Muscle of leg (tissue), 11 donors: ENCODE data around the gene RBM33. TPM values are rescaled to one million over a fixed set of nuclear protein-coding genes. Genes with fewer than 3 reads are reported as not detected.

Experiments
- DNase-seq: peaks from one replicate; pipeline ENCODE4 v3.0.0; 2013
- H3K27ac ChIP-seq: one replicate; pipeline ENCODE4 v1.5.1; 2013; ENCODE audit warnings: mild to moderate bottlenecking, low read length, control low read depth
- H3K27me3 ChIP-seq: one replicate; pipeline ENCODE4 v1.6.1; 2013; ENCODE audit warnings: low read length; ENCODE audit not compliant: control insufficient read depth, insufficient read depth
- H3K36me3 ChIP-seq: one replicate; pipeline ENCODE4 v1.6.1; 2013; ENCODE audit warnings: low read length; ENCODE audit not compliant: control insufficient read depth, insufficient read depth
- H3K4me1 ChIP-seq: one replicate; pipeline ENCODE4 v1.6.1; 2013; ENCODE audit warnings: low read length; ENCODE audit not compliant: control insufficient read depth, insufficient read depth
- H3K4me3 ChIP-seq: one replicate; pipeline ENCODE4 v1.5.1; 2013; ENCODE audit warnings: low read length, control low read depth
- H3K9me3 ChIP-seq: replicated peaks from 2 replicates; pipeline ENCODE4 v1.6.1; 2013; ENCODE audit warnings: low read depth, low read length; ENCODE audit not compliant: control insufficient read depth
- WGBS: methylation state at CpG from one replicate; pipeline ENCODE4 v1.1.5; 2013; ENCODE audit warnings: missing lambda C conversion rate; ENCODE audit not compliant: insufficient coverage; 5-methylcytosine and 5-hydroxymethylcytosine counted together
- polyA plus RNA-seq, 8 donors: library from polyadenylated mRNA; unstranded; fragments of 120-200 nt; gene quantifications; one replicate each; pipeline versions ENCODE4 v1.2.1 to v1.2.3, GENCODE V29; 2013; ENCODE audit warnings: inconsistent platforms in 1 of 8, low replicate concordance in 1 of 8; ENCODE audit not compliant: insufficient read length in 8 of 8, insufficient read depth in 1 of 8
- total RNA-seq: library from RNA; stranded (reverse); fragments of 120-200 nt; gene quantifications from one replicate; pipeline ENCODE4 v1.2.4, GENCODE V29; 2013

RBM33 gene
- total and polyA plus RNA-seq, 9 donors = 18.3 to 46.2 (median 25.6) TPM

DNA sequence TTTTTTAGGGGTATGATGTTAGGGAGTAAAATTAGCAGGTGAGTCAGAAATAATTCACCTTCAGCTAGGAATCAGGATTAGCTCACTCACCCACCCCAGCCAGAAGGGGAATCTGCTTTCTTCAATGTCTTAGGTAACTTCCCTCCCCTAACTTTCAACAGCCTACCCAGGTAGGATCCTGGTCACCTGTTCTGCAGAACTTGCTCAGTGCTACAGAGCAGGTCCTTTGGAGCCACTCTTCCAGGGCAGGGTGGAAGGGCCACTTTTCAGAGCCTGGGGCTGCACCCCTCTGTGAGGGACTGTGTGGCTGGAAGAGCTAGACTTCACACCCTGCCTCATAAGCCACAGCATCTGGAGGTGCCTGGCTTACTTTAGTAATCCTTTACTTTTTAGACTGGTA lies 109.7 kb downstream of the RBM33 start:
- no peaks in the 10 kb centered on the region for H3K9me3 ChIP-seq
- DNase-seq = no peak
- H3K4me1 ChIP-seq = peaks cover 10% of the 10 kb centered on the region
- H3K4me3 ChIP-seq = no peak overlapping the region
- peaks cover 4% of the 10 kb centered on the region for H3K36me3 ChIP-seq
- H3K27me3 ChIP-seq = no peaks in the 10 kb centered on the region
- H3K27ac ChIP-seq = no peak overlapping the region

DNA sequence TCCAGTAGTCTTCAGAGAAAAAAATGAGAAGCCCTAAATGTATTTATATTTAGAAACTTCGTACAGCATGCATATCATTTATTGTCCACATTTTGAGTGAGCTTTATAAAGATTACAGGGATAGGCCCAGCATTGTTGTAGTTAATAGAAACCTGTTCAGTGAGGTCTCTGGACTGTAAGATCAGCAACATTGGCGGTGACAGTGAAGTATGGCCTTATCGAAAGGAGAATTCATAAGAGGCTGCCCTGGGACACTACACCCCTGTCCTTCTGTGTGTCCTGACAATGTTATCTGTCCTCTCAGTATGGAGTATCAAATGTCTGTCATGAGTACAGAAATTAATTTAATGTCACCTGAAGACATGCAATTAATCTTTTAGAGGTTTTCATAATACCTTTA lies 110.6 kb downstream of the RBM33 start:
- Histone ChIP-seq H3K4me3 (no peak overlapping the region), H3K36me3 (peaks cover 7% of the 10 kb centered on the region), H3K4me1 (peaks cover 10% of the 10 kb centered on the region), H3K27ac (no peak overlapping the region), H3K9me3 (no peaks in the 10 kb centered on the region), H3K27me3 (no peaks in the 10 kb centered on the region)
- no CpG with 5 or more reads among the region's 3 CpGs for WGBS
- DNase-seq = no peak

GRCh38 chr7:155756322-155756721 lies 111.9 kb downstream of the RBM33 start:
- 88% methylated on average over 9 of the region's 9 CpGs for WGBS
- H3K4me1 ChIP-seq = peaks cover 10% of the 10 kb centered on the region
- peaks cover 11% of the 10 kb centered on the region for H3K36me3 ChIP-seq
- no peak overlapping the region for H3K4me3 ChIP-seq
- H3K27ac ChIP-seq = no peak overlapping the region
- DNase-seq = peak; percentile 55
- H3K9me3 ChIP-seq = no peaks in the 10 kb centered on the region
- no peaks in the 10 kb centered on the region for H3K27me3 ChIP-seq

- peaks cover 8% of the 10 kb centered on the region for H3K36me3 ChIP-seq
- 100% methylated on average over 2 of the region's 10 CpGs for WGBS
- no peaks in the 10 kb centered on the region for H3K27me3 ChIP-seq
- no peak overlapping the region for H3K4me3 ChIP-seq
- DNase-seq = no peak
- no peak overlapping the region for H3K27ac ChIP-seq
- peaks cover 23% of the 10 kb centered on the region for H3K4me1 ChIP-seq
- no peaks in the 10 kb centered on the region for H3K9me3 ChIP-seq
These were observed 113.9 kb downstream of the RBM33 start for GRCh38 chr7:155758348-155758747.

DNA sequence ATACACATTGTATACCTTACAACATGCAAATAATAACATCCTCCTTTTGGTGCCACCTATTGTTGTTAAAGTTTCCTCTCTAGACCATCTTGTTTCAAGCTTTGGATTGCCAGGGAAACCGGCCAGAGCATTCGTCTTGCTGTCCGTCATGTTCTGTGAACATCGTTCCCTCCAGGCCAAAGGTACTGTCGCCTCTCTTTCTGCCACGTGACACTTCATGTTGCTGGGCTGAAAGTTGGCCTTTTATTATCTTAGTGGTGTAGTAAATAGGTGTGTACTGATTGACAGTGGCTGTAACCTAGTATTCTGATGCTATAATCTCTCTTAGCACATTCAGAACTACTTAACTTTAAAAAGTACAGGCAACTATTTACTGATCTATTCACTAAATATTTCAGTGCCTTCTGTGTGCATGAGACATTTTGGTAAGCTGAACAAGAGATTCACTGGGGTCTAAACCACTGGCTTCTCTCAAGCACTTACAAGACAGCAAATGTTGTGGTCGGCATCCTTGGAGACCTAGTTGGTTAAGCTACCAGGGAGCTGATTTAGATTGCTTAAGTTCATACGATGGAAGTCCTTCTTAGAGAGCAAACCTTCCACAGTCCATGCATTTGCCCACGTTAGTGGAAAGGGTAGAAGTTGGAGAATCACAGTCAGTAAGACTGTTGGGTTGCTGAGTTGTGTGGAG lies 115.4 kb downstream of the RBM33 start:
- Histone ChIP-seq H3K27me3 (no peaks in the 10 kb centered on the region), H3K4me1 (peaks cover 27% of the 10 kb centered on the region)

DNA sequence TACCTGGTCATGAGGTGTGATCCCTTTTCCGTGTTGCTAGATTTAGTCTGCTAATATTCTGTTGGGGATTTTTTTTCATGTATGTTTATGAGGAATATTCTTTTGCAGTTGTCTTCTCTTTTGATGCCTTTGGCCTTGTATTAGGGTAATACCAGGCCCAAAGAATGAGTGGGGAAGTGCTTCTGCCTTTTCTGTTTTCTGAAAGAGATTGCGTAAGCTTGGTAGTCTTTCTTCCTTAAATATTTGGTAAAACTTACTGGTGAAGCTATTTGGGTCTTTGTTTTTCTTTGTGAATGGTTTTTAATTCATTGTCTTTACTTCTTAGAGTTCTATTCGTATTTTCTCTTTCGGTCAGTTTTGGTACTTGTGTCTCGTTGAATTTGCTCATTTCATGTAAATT lies 116.7 kb downstream of the RBM33 start:
- peaks cover 27% of the 10 kb centered on the region for H3K4me1 ChIP-seq
- H3K4me3 ChIP-seq = no peak overlapping the region
- H3K27me3 ChIP-seq = no peaks in the 10 kb centered on the region
- no peak overlapping the region for H3K27ac ChIP-seq
- DNase-seq = peak; percentile 34
- H3K36me3 ChIP-seq = peaks cover 29% of the 10 kb centered on the region
- no peaks in the 10 kb centered on the region for H3K9me3 ChIP-seq
- WGBS = no CpG with 5 or more reads among the region's 5 CpGs

More for the DNA sequence above, 115.4 kb downstream of the RBM33 start:
- 88% methylated on average over 4 of the region's 9 CpGs for WGBS
- H3K27ac ChIP-seq = no peak overlapping the region
- H3K4me3 ChIP-seq = no peak overlapping the region
- H3K36me3 ChIP-seq = peaks cover 19% of the 10 kb centered on the region
- H3K9me3 ChIP-seq = no peaks in the 10 kb centered on the region
- no peak for DNase-seq

DNA sequence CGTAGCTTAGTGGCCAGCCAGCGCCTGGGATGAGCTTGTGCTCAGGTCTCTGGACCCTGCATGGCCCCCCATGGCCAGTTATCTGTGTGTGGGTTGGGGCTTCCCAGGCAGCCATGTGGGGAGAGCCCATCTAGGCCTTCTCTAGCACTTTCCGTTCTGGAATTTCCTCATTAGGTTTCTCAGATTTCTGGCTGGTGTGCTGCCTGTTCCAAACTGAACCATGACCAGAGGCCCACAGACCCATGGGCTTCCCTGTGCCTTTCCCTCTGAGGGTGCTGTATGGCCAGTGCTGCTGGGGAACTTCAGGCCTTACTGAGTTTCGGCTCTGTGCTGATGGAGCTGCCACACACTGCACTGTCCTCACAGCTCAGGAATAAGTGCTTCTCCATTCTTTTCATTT lies 117.6 kb downstream of the RBM33 start:
- peaks cover 27% of the 10 kb centered on the region for H3K4me1 ChIP-seq
- no peak for DNase-seq

DNA sequence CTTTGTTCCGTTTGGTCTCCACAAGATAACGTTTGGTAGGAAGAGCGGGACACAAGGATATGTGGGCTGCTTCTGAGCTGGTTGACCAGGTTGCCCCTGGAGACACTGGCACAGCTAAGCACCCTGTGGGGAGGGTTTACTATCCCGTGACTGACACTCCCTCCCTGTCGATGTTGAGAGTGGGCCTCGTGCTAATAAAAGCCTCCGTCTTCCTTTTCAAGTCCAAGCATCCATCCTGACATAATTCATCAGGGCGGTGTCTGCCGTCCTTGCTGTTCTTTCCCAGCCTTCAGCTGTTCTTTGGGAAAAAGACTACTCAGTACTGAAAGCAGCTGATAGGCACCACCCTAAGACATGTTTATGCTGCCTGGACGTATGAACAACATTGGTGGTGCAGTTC lies 118.2 kb downstream of the RBM33 start:
- WGBS = 69% methylated on average over 8 of the region's 10 CpGs
- Histone ChIP-seq H3K27ac (peak overlapping the region; percentile 73), H3K9me3 (no peaks in the 10 kb centered on the region), H3K27me3 (no peaks in the 10 kb centered on the region), H3K36me3 (peaks cover 39% of the 10 kb centered on the region), H3K4me1 (peaks cover 27% of the 10 kb centered on the region), H3K4me3 (no peak overlapping the region)
- peak; percentile 61 for DNase-seq

More for the DNA sequence above, 117.6 kb downstream of the RBM33 start:
- Histone ChIP-seq H3K27me3 (no peaks in the 10 kb centered on the region), H3K4me3 (no peak overlapping the region), H3K27ac (peak overlapping the region; percentile 73), H3K9me3 (no peaks in the 10 kb centered on the region), H3K36me3 (peaks cover 35% of the 10 kb centered on the region)
- 89% methylated on average over 4 of the region's 4 CpGs for WGBS

DNA sequence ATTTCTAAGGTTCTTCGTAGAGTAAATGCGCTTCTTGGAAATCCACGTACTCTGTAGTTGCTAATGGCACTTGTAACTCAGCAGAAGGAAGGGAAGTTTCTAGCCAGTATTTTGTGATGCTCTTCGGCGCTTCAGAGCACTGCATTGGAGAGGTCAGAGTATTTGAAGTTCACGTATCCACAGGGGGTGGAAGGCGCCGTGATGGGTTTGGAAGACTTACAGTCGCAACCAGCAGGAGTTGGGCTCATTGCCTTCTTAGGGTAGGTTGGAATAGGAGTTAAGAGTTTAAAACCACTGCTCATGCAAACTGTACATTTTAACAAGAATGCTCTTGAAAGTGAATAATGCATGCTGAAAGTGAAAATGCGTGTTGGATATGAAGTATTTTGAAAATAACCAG lies 118.7 kb downstream of the RBM33 start:
- peak overlapping the region; percentile 23 for H3K27ac ChIP-seq
- H3K9me3 ChIP-seq = no peaks in the 10 kb centered on the region
- H3K27me3 ChIP-seq = no peaks in the 10 kb centered on the region
- WGBS = 100% methylated on average over 3 of the region's 10 CpGs
- no peak overlapping the region for H3K4me3 ChIP-seq
- peaks cover 27% of the 10 kb centered on the region for H3K4me1 ChIP-seq
- DNase-seq = no peak
- peaks cover 42% of the 10 kb centered on the region for H3K36me3 ChIP-seq

- peaks cover 27% of the 10 kb centered on the region for H3K4me1 ChIP-seq
- DNase-seq = peak; percentile 75
- no peak overlapping the region for H3K4me3 ChIP-seq
- H3K27me3 ChIP-seq = no peaks in the 10 kb centered on the region
- peak overlapping the region; percentile 83 for H3K27ac ChIP-seq
- peaks cover 46% of the 10 kb centered on the region for H3K36me3 ChIP-seq
- 31% methylated on average over 26 of the region's 27 CpGs for WGBS
- no peaks in the 10 kb centered on the region for H3K9me3 ChIP-seq
These were observed 119.4 kb downstream of the RBM33 start for GRCh38 chr7:155763691-155764437.
